K562 (cell line): ENCODE data around the gene HAGHL. TPM values are rescaled to one million over a fixed set of nuclear protein-coding genes. Genes with fewer than 3 reads are reported as not detected.

Experiments
- COPS2 ChIP-seq: fragments of 450-650 bp; conservative IDR thresholded peaks from 2 replicates; pipeline ENCODE4 v1.6.1; 2016; ENCODE audit warnings: mild to moderate bottlenecking, moderate library complexity
- GTF3C2 ChIP-seq: IDR thresholded peaks from 3 replicates; pipeline ENCODE4 v1.6.1; 2011; ENCODE audit warnings: borderline replicate concordance, mild to moderate bottlenecking, moderate library complexity; ENCODE audit not compliant: insufficient read length; ENCODE audit errors: extremely low read depth
- ID3 ChIP-seq, 2 experiments: fragments of 250-450 bp in 1 of 2; fragments of 450-650 bp in 1 of 2; sonication (Bioruptor Pico) in 1 of 2; IDR thresholded peaks; 2 replicates each; pipeline versions ENCODE4 v1.6.1 to v1.8.0; 2016 to 2021; ENCODE audit warnings: mild to moderate bottlenecking in 2 of 2, moderate library complexity in 2 of 2, missing compliant biosample characterization in 1 of 2, missing genetic modification characterization in 1 of 2
- KAT2B ChIP-seq: IDR thresholded peaks from one replicate; pipeline ENCODE4 v1.6.1; 2012; ENCODE audit warnings: low read depth, mild to moderate bottlenecking, control low read depth, inconsistent platforms, low read length, moderate library complexity
- KDM1A ChIP-seq, 2 experiments: fragments of 450-650 bp; IDR thresholded peaks; 2 replicates each; pipeline ENCODE4 v1.6.1; 2016; ENCODE audit warnings: mild to moderate bottlenecking in 2 of 2
- NFIC ChIP-seq: fragments of 450-650 bp; IDR thresholded peaks from 2 replicates; pipeline ENCODE4 v1.6.1; 2017; ENCODE audit warnings: mild to moderate bottlenecking, inconsistent platforms
- NFYB ChIP-seq: IDR thresholded peaks from 2 replicates; pipeline ENCODE4 v1.6.1; 2011; ENCODE audit warnings: mild to moderate bottlenecking, moderate library complexity; ENCODE audit not compliant: insufficient read length; ENCODE audit errors: extremely low read depth
- NR2C2 ChIP-seq, 2 experiments: fragments of 200-800 bp in 1 of 2; sonication (Bioruptor generic) in 1 of 2; sonication (generic) in 1 of 2; formaldehyde crosslinking in 1 of 2; IDR thresholded peaks; 2 replicates each; pipeline versions ENCODE4 v1.6.1 to v1.8.0; 2016 to 2022; ENCODE audit warnings: mild to moderate bottlenecking in 1 of 2, missing compliant biosample characterization in 1 of 2, missing genetic modification characterization in 1 of 2, missing genetic modification reagents in 1 of 2
- RBBP5 ChIP-seq: fragments of 200-600 bp; sonication (generic); IDR thresholded peaks from 2 replicates; pipeline ENCODE4 v1.6.1; 2012; ENCODE audit warnings: borderline replicate concordance, mild to moderate bottlenecking, low read length, control low read depth, inconsistent platforms; ENCODE audit not compliant: insufficient read depth, poor library complexity, severe bottlenecking
- RBM15 ChIP-seq: fragments of 200-400 bp; formaldehyde crosslinking; IDR thresholded peaks from 2 replicates; pipeline ENCODE4 v1.6.1; 2018; ENCODE audit warnings: mild to moderate bottlenecking, low read length, moderate library complexity; ENCODE audit not compliant: insufficient read depth
- RCOR1 ChIP-seq, 2 experiments: IDR thresholded peaks; 2 replicates each; pipeline ENCODE4 v1.6.1; 2012; ENCODE audit warnings: low read depth in 2 of 2, low read length in 2 of 2, borderline replicate concordance in 1 of 2, improper control_type of control experiment in 1 of 2
- RFX1 ChIP-seq: fragments of 450-650 bp; IDR thresholded peaks from 2 replicates; pipeline ENCODE4 v1.6.1; 2016; ENCODE audit warnings: mild to moderate bottlenecking, moderate library complexity
- ZNF57 ChIP-seq: fragments of 450-650 bp; formaldehyde crosslinking; IDR thresholded peaks from 2 replicates; pipeline ENCODE4 v1.4.0; 2020; ENCODE audit warnings: mild to moderate bottlenecking, moderate library complexity
- ZNF609 ChIP-seq: sonication (generic); formaldehyde crosslinking; IDR thresholded peaks from 2 replicates; pipeline ENCODE4 v1.8.1; 2023; ENCODE audit warnings: missing genetic modification reagents, mild to moderate bottlenecking, borderline replicate concordance
- polyA plus RNA-seq, 8 experiments: library from polyadenylated mRNA; depleted of rRNA in 4 of 8; stranded (reverse) in 5 of 8; unstranded in 3 of 8; fragments of >200 nt; fragmentation: Nextera tagmentation in 2 of 8; fragmentation: Illumina TruSeq in 1 of 8; extraction: Ambion mirVana in 2 of 8; extraction: Trizol in 1 of 8; gene quantifications; 2 replicates each; pipeline versions ENCODE4 v1.2.1 to v1.2.3, GENCODE V29; 2011 to 2014; ENCODE audit warnings: inconsistent platforms in 1 of 8, missing spikeins in 1 of 8
- total RNA-seq, 7 experiments: library from RNA; depleted of rRNA in 6 of 7; stranded (reverse); fragments of >200 nt in 6 of 7; fragmentation: Illumina TruSeq in 2 of 7; extraction: Trizol in 2 of 7; gene quantifications; 2 replicates each; pipeline versions ENCODE4 v1.2.1 to v1.2.3, GENCODE V29; 2011 to 2021; ENCODE audit warnings: low replicate concordance in 1 of 7
- TF ChIP-seq, protein P1 (sequence below): fragments of 250-450 bp; sonication (Bioruptor Pico); IDR thresholded peaks from 2 replicates; pipeline ENCODE4 v1.4.0; 2020; ENCODE audit warnings: mild to moderate bottlenecking

The HAGHL gene
- total and polyA plus RNA-seq, 9 of the 15 experiments (the other 6 are each of a cell fraction or from before 2014, with no cell fraction given) = 0.31 to 83.4 (median 20.7) TPM

DNA sequence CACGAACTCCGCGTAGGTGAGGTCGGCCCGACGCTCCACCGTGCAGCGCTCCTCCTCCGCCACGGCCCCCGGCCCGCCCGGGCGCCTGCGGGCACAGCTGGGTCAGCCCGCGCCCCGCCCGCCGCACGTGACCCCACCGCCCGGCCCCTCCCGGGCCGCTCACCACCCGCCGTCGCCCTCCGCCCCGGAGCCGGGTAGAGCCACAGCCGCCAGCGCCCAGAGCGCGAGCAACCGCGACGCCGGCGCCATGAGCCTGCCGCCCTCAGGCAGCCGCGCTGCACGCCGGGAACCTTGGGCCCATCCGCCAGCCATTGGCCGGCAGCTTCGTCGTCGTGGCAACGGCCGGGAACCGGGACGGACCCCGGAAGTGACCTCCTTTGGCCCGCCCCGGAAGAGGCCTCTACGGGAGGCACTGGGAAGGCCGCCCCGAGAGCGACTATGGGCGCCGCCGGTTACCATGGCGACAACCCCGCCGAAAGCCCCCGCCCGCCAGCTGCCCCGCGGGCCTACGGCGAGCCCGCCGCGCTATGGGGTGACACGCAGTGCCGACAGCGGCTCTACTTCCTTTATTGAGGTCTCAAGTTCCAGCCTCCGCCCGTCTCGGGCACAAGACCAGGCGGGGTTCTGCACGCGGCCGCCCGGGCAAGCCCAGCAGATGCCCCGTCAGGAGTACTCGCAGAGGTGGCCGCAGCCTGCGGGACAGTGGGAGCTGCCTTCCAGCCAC is 42.7 kb upstream of the HAGHL start, which contains the start of gene JMJD8 (continued):
- TF ChIP-seq GTF3C2 (no peak), NFYB (peak; percentile 83), ID3 (CRISPR knock-in tag; IDR thresholded peaks at IDR 0.05) (no peak), ID3 (tag; IDR thresholded peaks at IDR 0.05) (peak; percentile 61; the same call in 1 of the 2 replicates), RCOR1 (IDR thresholded peaks at IDR 0.05; ENCODE audit: borderline replicate concordance in 1 of 2, low read depth in 2 of 2, low read length in 2 of 2) (peak in 1 of 2 experiments; percentile 40; a peak in 2 of 4 replicates), NR2C2 (CRISPR knock-in tag; IDR thresholded peaks at IDR 0.05) (peak; percentile 87), NR2C2 (tag; IDR thresholded peaks at IDR 0.05) (peak; percentile 98), RBM15 (no peak), RBBP5 (peak; percentile 65), KDM1A (IDR thresholded peaks at IDR 0.05) (no peak), ZNF57 (CRISPR knock-in tag) (no peak), COPS2 (no peak), RFX1 (peak; percentile 99), ZNF609 (0 out of 2 replicates have a peak, but pooled peaks have one; percentile 47), NFIC (no peak), KAT2B (no peak)
- TF ChIP-seq, protein P1, sequence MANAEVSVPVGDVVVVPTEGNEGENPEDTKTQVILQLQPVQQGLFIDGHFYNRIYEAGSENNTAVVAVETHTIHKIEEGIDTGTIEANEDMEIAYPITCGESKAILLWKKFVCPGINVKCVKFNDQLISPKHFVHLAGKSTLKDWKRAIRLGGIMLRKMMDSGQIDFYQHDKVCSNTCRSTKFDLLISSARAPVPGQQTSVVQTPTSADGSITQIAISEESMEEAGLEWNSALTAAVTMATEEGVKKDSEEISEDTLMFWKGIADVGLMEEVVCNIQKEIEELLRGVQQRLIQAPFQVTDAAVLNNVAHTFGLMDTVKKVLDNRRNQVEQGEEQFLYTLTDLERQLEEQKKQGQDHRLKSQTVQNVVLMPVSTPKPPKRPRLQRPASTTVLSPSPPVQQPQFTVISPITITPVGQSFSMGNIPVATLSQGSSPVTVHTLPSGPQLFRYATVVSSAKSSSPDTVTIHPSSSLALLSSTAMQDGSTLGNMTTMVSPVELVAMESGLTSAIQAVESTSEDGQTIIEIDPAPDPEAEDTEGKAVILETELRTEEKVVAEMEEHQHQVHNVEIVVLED = 0 out of 2 replicates have a peak, but pooled peaks have one; percentile 43
